NB4 (cell line): ENCODE data around the gene MVP.

Experiments used
- DNase-seq: peaks from one replicate; pipeline ENCODE4 v3.0.0; 2010; ENCODE audit warnings: low read depth
- H3K4me3 ChIP-seq: one replicate; pipeline ENCODE4 v1.5.1; 2011; ENCODE audit warnings: mild to moderate bottlenecking, low read depth, low read length, moderate library complexity
- CTCF ChIP-seq: IDR thresholded peaks from one replicate; pipeline ENCODE4 v1.5.1; 2012; ENCODE audit warnings: low read depth, low read length
- MAX ChIP-seq: IDR thresholded peaks from 2 replicates; pipeline ENCODE4 v1.6.1; 2011; ENCODE audit warnings: low read depth, low read length
- MYC ChIP-seq: IDR thresholded peaks from 2 replicates; pipeline ENCODE4 v1.6.1; 2011; ENCODE audit warnings: low read depth, low read length
- POLR2A ChIP-seq: IDR thresholded peaks from 2 replicates; pipeline ENCODE4 v1.6.1; 2011; ENCODE audit warnings: mild to moderate bottlenecking; ENCODE audit not compliant: insufficient read length; ENCODE audit errors: extremely low read depth

MVP gene

GRCh38 chr16:29875206-29875605 lies 54.9 kb downstream of the MVP start:
- TF ChIP-seq CTCF, result no peak
- TF ChIP-seq POLR2A, result no peak
- no peak for TF ChIP-seq MAX
- TF ChIP-seq MYC, result no peak
- DNase-seq, result no peak
- no peak overlapping the region for H3K4me3 ChIP-seq

GRCh38 chr16:29876217-29876593 lies 55.9 kb downstream of the MVP start:
- no peak for DNase-seq
- H3K4me3 ChIP-seq, result no peak overlapping the region
- TF ChIP-seq CTCF (no peak), POLR2A (no peak), MYC (no peak), MAX (no peak)

- no peak overlapping the region for H3K4me3 ChIP-seq
- no peak for DNase-seq
- TF ChIP-seq MAX (no peak), CTCF (no peak), MYC (no peak), POLR2A (no peak)
Measured at GRCh38 chr16:29876594-29877249, 56.5 kb downstream of the MVP start.

- peak; percentile 70 for DNase-seq
- H3K4me3 ChIP-seq, result no peak overlapping the region
- no peak for TF ChIP-seq POLR2A
Measured at GRCh38 chr16:29877266-29877961, 57.2 kb downstream of the MVP start.

GRCh38 chr16:29878172-29878571 lies 57.9 kb downstream of the MVP start:
- no peak for TF ChIP-seq MAX
- no peak for TF ChIP-seq POLR2A
- no peak for TF ChIP-seq MYC
- TF ChIP-seq CTCF, result no peak
- DNase-seq, result no peak
- no peak overlapping the region for H3K4me3 ChIP-seq

- no peak for TF ChIP-seq MYC
- no peak for TF ChIP-seq CTCF
- no peak for TF ChIP-seq MAX
- TF ChIP-seq POLR2A, result no peak
- H3K4me3 ChIP-seq, result no peak overlapping the region
Measured at GRCh38 chr16:29881050-29881449, 60.8 kb downstream of the MVP start.

More at GRCh38 chr16:29881050-29881449, 60.8 kb downstream of the MVP start:
- no peak for DNase-seq
